PC-3 (cell line): ENCODE data around the gene WEE1. TPM values are rescaled to one million over a fixed set of nuclear protein-coding genes. Genes with fewer than 3 reads are reported as not detected.

ENCODE experiments used
- ATAC-seq: fragments of 200-7000 bp; cut with Tn5 transposase; 2 replicates; pipeline ENCODE4 v1.9.1; 2020; ENCODE audit warnings: mild to moderate bottlenecking, moderate library complexity
- BruUV-seq: library from RNA; stranded (reverse); fragments of 400-500 nt; replicated peaks from 2 replicates; lab custom pipeline; 2021; lab: Mats Ljungman, UMichigan
- CTCF ChIA-PET: fragments of 300-600 bp; sonication (Branson Sonifier 250); formaldehyde crosslinking; loops from one replicate; lab custom pipeline; 2022; ENCODE audit warnings: antibody characterized with exemption; lab: Charles Lee
- POLR2A ChIA-PET: fragments of 300-600 bp; sonication (Branson Sonifier 250); formaldehyde crosslinking; loops from one replicate; lab custom pipeline; 2022; ENCODE audit warnings: antibody characterized with exemption; ENCODE audit not compliant: unreplicated experiment; lab: Charles Lee
- DNase-seq: peaks from one replicate; pipeline ENCODE4 v3.0.0-alpha.2; 2015
- H2AFZ ChIP-seq: fragments of 300-600 bp; sonication (generic); 2 replicates; pipeline ENCODE4 v1.6.0; 2016; ENCODE audit warnings: antibody characterized with exemption, low read length
- H3F3A ChIP-seq: fragments of 300-600 bp; sonication (generic); one replicate; pipeline ENCODE4 v1.6.0; 2017; ENCODE audit warnings: antibody characterized with exemption, low read length, control low read depth, mild to moderate bottlenecking; ENCODE audit not compliant: unreplicated experiment
- H3K27ac ChIP-seq: fragments of 300-600 bp; sonication (generic); 2 replicates; pipeline ENCODE4 v1.5.1; 2016; ENCODE audit warnings: mild to moderate bottlenecking, low read length
- H3K27me3 ChIP-seq: fragments of 300-600 bp; sonication (generic); 2 replicates; pipeline ENCODE4 v1.6.1; 2016; ENCODE audit warnings: low read length, mixed read lengths
- H3K36me3 ChIP-seq: fragments of 300-600 bp; sonication (generic); 2 replicates; pipeline ENCODE4 v1.6.1; 2016; ENCODE audit warnings: low read depth, mixed run types, low read length, mixed read lengths
- H3K4me1 ChIP-seq: fragments of 300-600 bp; sonication (generic); 2 replicates; pipeline ENCODE4 v1.5.1; 2016; ENCODE audit warnings: low read length; ENCODE audit not compliant: insufficient read depth
- H3K4me2 ChIP-seq: fragments of 300-600 bp; sonication (generic); 2 replicates; pipeline ENCODE4 v1.6.0; 2016; ENCODE audit warnings: low read length
- H3K4me3 ChIP-seq: fragments of 300-600 bp; sonication (generic); 2 replicates; pipeline ENCODE4 v1.5.1; 2016; ENCODE audit warnings: mild to moderate bottlenecking, low read length, mixed read lengths
- H3K79me2 ChIP-seq: fragments of 300-600 bp; sonication (generic); 2 replicates; pipeline ENCODE4 v1.6.1; 2017; ENCODE audit warnings: low read length, mixed read lengths
- H3K9ac ChIP-seq: fragments of 300-600 bp; sonication (generic); 2 replicates; pipeline ENCODE4 v1.6.0; 2016; ENCODE audit warnings: mild to moderate bottlenecking, low read length
- H3K9me2 ChIP-seq: fragments of 300-600 bp; sonication (generic); replicated peaks from 2 replicates; pipeline ENCODE4 v1.6.1; 2016; ENCODE audit warnings: mixed run types, low read length, mixed read lengths
- H3K9me3 ChIP-seq: fragments of 300-600 bp; sonication (generic); 2 replicates; pipeline ENCODE4 v1.6.1; 2016; ENCODE audit warnings: low read length, mixed read lengths
- H4K20me1 ChIP-seq: fragments of 300-600 bp; sonication (generic); 2 replicates; pipeline ENCODE4 v1.6.1; 2016; ENCODE audit warnings: low read length, mixed read lengths
- CTCF ChIP-seq: fragments of 300-600 bp; sonication (generic); conservative IDR thresholded peaks from 2 replicates; pipeline ENCODE4 v1.5.1; 2017; ENCODE audit warnings: antibody characterized with exemption, low read depth, mild to moderate bottlenecking, low read length
- EZH2 ChIP-seq: fragments of 300-600 bp; sonication (generic); IDR thresholded peaks from one replicate; pipeline ENCODE4 v1.6.1; 2017; ENCODE audit warnings: antibody characterized with exemption, mild to moderate bottlenecking, low read length; ENCODE audit not compliant: unreplicated experiment
- EZH2phosphoT487 ChIP-seq: fragments of 300-600 bp; sonication (generic); IDR thresholded peaks from 2 replicates; pipeline ENCODE4 v1.6.1; 2018; ENCODE audit warnings: mild to moderate bottlenecking, antibody characterized with exemption, low read length, borderline replicate concordance
- intact Hi-C: fragments of 100-400 bp; cut with micrococcal nuclease; formaldehyde crosslinking; loops from 2 replicates; pipeline ENCODE4 v1.9.0; 2023
- total RNA-seq: library from RNA; depleted of rRNA; stranded (reverse); fragments of >200 nt; gene quantifications from 2 replicates; pipeline ENCODE4 v1.2.3, GENCODE V29; 2014

WEE1 gene
- total RNA-seq, 1 experiment from 2014 or later, result 46.9 TPM

GRCh38 chr11:9625728-9626127 is 52.3 kb downstream of the WEE1 start:
- BruUV-seq, result no TSS peak
- no peak for TF ChIP-seq CTCF
- no peak for TF ChIP-seq EZH2
- TF ChIP-seq EZH2phosphoT487, result no peak
- H3K27me3 ChIP-seq, result no peaks in the 10 kb centered on the region
- H3K4me2 ChIP-seq, result no peak overlapping the region
- H3K4me3 ChIP-seq, result no peak overlapping the region
- H3K9me3 ChIP-seq, result no peaks in the 10 kb centered on the region
- no peak overlapping the region for H3K9ac ChIP-seq
- H4K20me1 ChIP-seq, result no peaks in the 10 kb centered on the region
- H3K9me2 ChIP-seq, result no peaks in the 10 kb centered on the region
- H3F3A ChIP-seq, result no peaks in the 10 kb centered on the region
- POLR2A ChIA-PET, result no interaction called here
- no peak overlapping the region for H2AFZ ChIP-seq
- H3K27ac ChIP-seq, result no peak overlapping the region
- H3K4me1 ChIP-seq, result no peaks in the 10 kb centered on the region
- H3K36me3 ChIP-seq, result no peaks in the 10 kb centered on the region
- H3K79me2 ChIP-seq, result no peaks in the 10 kb centered on the region
- CTCF ChIA-PET, result no interaction called here
- ATAC-seq (no peak), DNase-seq (no peak)
- intact Hi-C loops, result no loop called here

GRCh38 chr11:9626496-9627394 is 53.3 kb downstream of the WEE1 start:
- H3K4me2 ChIP-seq, result no peak overlapping the region
- ATAC-seq (no peak), DNase-seq (no peak)
- ChIA-PET CTCF (no interaction called here), POLR2A (no interaction called here)
- no peaks in the 10 kb centered on the region for H3K79me2 ChIP-seq
- no peaks in the 10 kb centered on the region for H3K27me3 ChIP-seq
- H3K27ac ChIP-seq, result no peak overlapping the region
- H3K36me3 ChIP-seq, result no peaks in the 10 kb centered on the region
- no peaks in the 10 kb centered on the region for H3F3A ChIP-seq
- H3K4me3 ChIP-seq, result no peak overlapping the region
- H2AFZ ChIP-seq, result no peak overlapping the region
- no peaks in the 10 kb centered on the region for H4K20me1 ChIP-seq
- H3K4me1 ChIP-seq, result no peaks in the 10 kb centered on the region
- no peaks in the 10 kb centered on the region for H3K9me3 ChIP-seq
- no TSS peak for BruUV-seq
- no peaks in the 10 kb centered on the region for H3K9me2 ChIP-seq
- TF ChIP-seq EZH2, result no peak
- TF ChIP-seq CTCF, result no peak
- TF ChIP-seq EZH2phosphoT487, result no peak
- H3K9ac ChIP-seq, result no peak overlapping the region
- intact Hi-C loops, result no loop called here

- no peak overlapping the region for H3K9ac ChIP-seq
- no peak overlapping the region for H3K4me2 ChIP-seq
- no peaks in the 10 kb centered on the region for H3F3A ChIP-seq
- no peaks in the 10 kb centered on the region for H3K36me3 ChIP-seq
- no peak overlapping the region for H2AFZ ChIP-seq
- no peaks in the 10 kb centered on the region for H3K9me2 ChIP-seq
- POLR2A ChIA-PET, result no interaction called here
- no peak for TF ChIP-seq EZH2phosphoT487
- TF ChIP-seq EZH2, result no peak
- TF ChIP-seq CTCF, result no peak
- no peaks in the 10 kb centered on the region for H3K4me1 ChIP-seq
- no peaks in the 10 kb centered on the region for H3K9me3 ChIP-seq
- ATAC-seq (no peak), DNase-seq (no peak)
- no peaks in the 10 kb centered on the region for H4K20me1 ChIP-seq
- no peaks in the 10 kb centered on the region for H3K79me2 ChIP-seq
- H3K4me3 ChIP-seq, result no peak overlapping the region
- no peak overlapping the region for H3K27ac ChIP-seq
- no TSS peak for BruUV-seq
- no peaks in the 10 kb centered on the region for H3K27me3 ChIP-seq
- CTCF ChIA-PET, result no interaction called here
- intact Hi-C loops, result no loop called here
Observed at GRCh38 chr11:9629064-9629463, 55.6 kb downstream of the WEE1 start.
